HEK293 (cell line): Measurements from ENCODE around the gene DAAM1.

Experiments used
- CTCF ChIA-PET: fragments of 350-600 bp; formaldehyde crosslinking; extraction: SDS; loops from one replicate; lab custom pipeline; 2021; ENCODE audit warnings: antibody characterized with exemption; lab: Yijun Ruan, JAX
- POLR2A ChIA-PET: fragments of 300-600 bp; formaldehyde crosslinking; extraction: SDS; loops from one replicate; lab custom pipeline; 2020; ENCODE audit warnings: antibody characterized with exemption, inconsistent platforms; lab: Yijun Ruan, JAX
- H3K27ac ChIP-seq: fragments of 200-500 bp; sonication (Bioruptor generic); 2 replicates; pipeline ENCODE4 v1.5.1; 2014; ENCODE audit warnings: low read depth, low read length, control low read depth, inconsistent platforms; ENCODE audit errors: extremely low read depth
- H3K36me3 ChIP-seq, 2 experiments: fragments of 200-500 bp in 1 of 2; sonication (Bioruptor generic) in 1 of 2; 1 replicate in 1 of 2; 2 replicates in 1 of 2; pipeline ENCODE4 v1.5.1; 2014 to 2017; ENCODE audit warnings: inconsistent platforms in 2 of 2, low read length in 2 of 2; ENCODE audit not compliant: control insufficient read depth in 2 of 2, insufficient read depth in 1 of 2
- H3K4me1 ChIP-seq: fragments of 200-500 bp; sonication (Bioruptor generic); 2 replicates; pipeline ENCODE4 v1.5.1; 2014; ENCODE audit warnings: mild to moderate bottlenecking, low read length, inconsistent platforms; ENCODE audit not compliant: control insufficient read depth, insufficient read depth
- H3K4me3 ChIP-seq: 2 replicates; pipeline ENCODE4 v1.5.1; 2011; ENCODE audit warnings: low read depth, mild to moderate bottlenecking, control low read depth, low read length, moderate library complexity
- H3K9me3 ChIP-seq: fragments of 200-500 bp; sonication (Bioruptor generic); 2 replicates; pipeline ENCODE4 v1.5.1; 2014; ENCODE audit warnings: low read depth, low read length, inconsistent platforms; ENCODE audit not compliant: control insufficient read depth, insufficient read depth
- PRDM1 ChIP-seq: fragments of 450-650 bp; formaldehyde crosslinking; IDR thresholded peaks from 2 replicates; pipeline ENCODE4; 2016; ENCODE audit warnings: missing biosample characterization, missing genetic modification characterization
- TRIM28 ChIP-seq: IDR thresholded peaks from 2 replicates; pipeline ENCODE4 v1.6.1; 2011; ENCODE audit warnings: low read length, control low read depth, borderline replicate concordance
- ZNF132 ChIP-seq: fragments of 450-650 bp; formaldehyde crosslinking; IDR thresholded peaks from 2 replicates; pipeline ENCODE4 v1.5.1; 2017; ENCODE audit warnings: missing biosample characterization, missing genetic modification characterization, borderline replicate concordance
- ZNF155 ChIP-seq: fragments of 450-650 bp; formaldehyde crosslinking; IDR thresholded peaks from 2 replicates; pipeline ENCODE4 v1.5.1; 2016; ENCODE audit warnings: missing biosample characterization, missing genetic modification characterization
- ZNF16 ChIP-seq: fragments of 450-650 bp; formaldehyde crosslinking; IDR thresholded peaks from 2 replicates; pipeline ENCODE4 v1.5.1; 2016; ENCODE audit warnings: low read depth, missing biosample characterization, missing genetic modification characterization
- ZNF184 ChIP-seq: fragments of 450-650 bp; IDR thresholded peaks from 2 replicates; pipeline ENCODE4 v1.5.1; 2018; ENCODE audit warnings: missing biosample characterization, mild to moderate bottlenecking, missing genetic modification characterization
- ZNF2 ChIP-seq: fragments of 450-650 bp; formaldehyde crosslinking; IDR thresholded peaks from 2 replicates; pipeline ENCODE4 v1.5.1; 2016; ENCODE audit warnings: missing biosample characterization, missing genetic modification characterization
- ZNF214 ChIP-seq: fragments of 450-650 bp; formaldehyde crosslinking; IDR thresholded peaks from 2 replicates; pipeline ENCODE4 v1.5.1; 2017; ENCODE audit warnings: missing biosample characterization, mild to moderate bottlenecking, missing genetic modification characterization, borderline replicate concordance
- ZNF394 ChIP-seq: fragments of 450-650 bp; formaldehyde crosslinking; IDR thresholded peaks from 2 replicates; pipeline ENCODE4 v1.5.1; 2016; ENCODE audit warnings: missing biosample characterization, missing genetic modification characterization, mild to moderate bottlenecking, moderate library complexity, borderline replicate concordance
- ZNF48 ChIP-seq: fragments of 450-650 bp; formaldehyde crosslinking; IDR thresholded peaks from 2 replicates; pipeline ENCODE4 v1.5.1; 2016; ENCODE audit warnings: missing biosample characterization, missing genetic modification characterization
- TF ChIP-seq, protein P1 (sequence below): fragments of 450-650 bp; formaldehyde crosslinking; IDR thresholded peaks from 2 replicates; pipeline ENCODE4 v1.5.1; 2016; ENCODE audit warnings: missing biosample characterization, missing genetic modification characterization, borderline replicate concordance
- TF ChIP-seq, protein P2 (sequence below): fragments of 450-650 bp; formaldehyde crosslinking; optimal IDR thresholded peaks from 2 replicates; pipeline ENCODE3; 2016; ENCODE audit warnings: missing biosample characterization, mild to moderate bottlenecking, missing genetic modification characterization
- TF ChIP-seq, protein P3 (sequence below): fragments of 450-650 bp; IDR thresholded peaks from 2 replicates; pipeline ENCODE4 v1.5.1; 2018; ENCODE audit warnings: missing biosample characterization, missing genetic modification characterization
- TF ChIP-seq, protein P4 (sequence below): fragments of 450-650 bp; formaldehyde crosslinking; IDR thresholded peaks from 2 replicates; pipeline ENCODE4 v1.5.0; 2017; ENCODE audit warnings: missing biosample characterization, missing genetic modification characterization, borderline replicate concordance
- TF ChIP-seq, protein P5 (sequence below): fragments of 450-650 bp; formaldehyde crosslinking; IDR thresholded peaks from 2 replicates; pipeline ENCODE4 v1.5.1; 2016; ENCODE audit warnings: missing biosample characterization, missing genetic modification characterization

The DAAM1 gene

DNA sequence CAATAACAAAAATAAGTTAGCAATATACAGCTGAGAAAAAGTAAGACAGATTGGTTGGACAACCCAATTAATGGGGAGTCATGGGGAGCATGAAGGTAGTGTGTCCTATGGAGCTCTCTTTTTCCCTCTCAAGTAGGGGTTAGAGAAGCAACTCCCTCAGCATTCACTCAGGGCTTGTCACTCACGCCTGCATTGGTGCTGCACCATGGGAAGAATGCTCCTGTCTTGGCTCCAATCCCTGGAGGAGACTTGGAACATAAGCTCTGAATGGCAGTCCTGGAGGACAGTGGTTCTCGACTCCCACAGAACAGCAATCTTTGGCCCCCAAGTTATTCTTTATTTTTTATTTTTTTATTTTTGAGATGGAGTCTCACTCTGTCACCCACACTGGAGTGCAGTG lies 113.8 kb downstream of the DAAM1 start:
- Histone ChIP-seq H3K27ac (no peak overlapping the region), H3K36me3 (no peaks in the 10 kb centered on the region), H3K4me3 (no peak overlapping the region), H3K4me1 (peaks cover 19% of the 10 kb centered on the region), H3K9me3 (no peaks in the 10 kb centered on the region)
- CTCF ChIA-PET = no interaction called here
- TF ChIP-seq ZNF16 (tag by site-specific recombination) (no peak), PRDM1 (tag by site-specific recombination) (no peak), ZNF132 (tag by site-specific recombination) (no peak), ZNF184 (tag by site-specific recombination) (no peak), ZNF155 (tag by site-specific recombination) (no peak), ZNF48 (tag by site-specific recombination) (no peak), ZNF2 (tag by site-specific recombination) (no peak), ZNF214 (tag by site-specific recombination) (no peak), ZNF394 (tag by site-specific recombination) (no peak), TRIM28 (no peak)
- TF ChIP-seq, protein P1, sequence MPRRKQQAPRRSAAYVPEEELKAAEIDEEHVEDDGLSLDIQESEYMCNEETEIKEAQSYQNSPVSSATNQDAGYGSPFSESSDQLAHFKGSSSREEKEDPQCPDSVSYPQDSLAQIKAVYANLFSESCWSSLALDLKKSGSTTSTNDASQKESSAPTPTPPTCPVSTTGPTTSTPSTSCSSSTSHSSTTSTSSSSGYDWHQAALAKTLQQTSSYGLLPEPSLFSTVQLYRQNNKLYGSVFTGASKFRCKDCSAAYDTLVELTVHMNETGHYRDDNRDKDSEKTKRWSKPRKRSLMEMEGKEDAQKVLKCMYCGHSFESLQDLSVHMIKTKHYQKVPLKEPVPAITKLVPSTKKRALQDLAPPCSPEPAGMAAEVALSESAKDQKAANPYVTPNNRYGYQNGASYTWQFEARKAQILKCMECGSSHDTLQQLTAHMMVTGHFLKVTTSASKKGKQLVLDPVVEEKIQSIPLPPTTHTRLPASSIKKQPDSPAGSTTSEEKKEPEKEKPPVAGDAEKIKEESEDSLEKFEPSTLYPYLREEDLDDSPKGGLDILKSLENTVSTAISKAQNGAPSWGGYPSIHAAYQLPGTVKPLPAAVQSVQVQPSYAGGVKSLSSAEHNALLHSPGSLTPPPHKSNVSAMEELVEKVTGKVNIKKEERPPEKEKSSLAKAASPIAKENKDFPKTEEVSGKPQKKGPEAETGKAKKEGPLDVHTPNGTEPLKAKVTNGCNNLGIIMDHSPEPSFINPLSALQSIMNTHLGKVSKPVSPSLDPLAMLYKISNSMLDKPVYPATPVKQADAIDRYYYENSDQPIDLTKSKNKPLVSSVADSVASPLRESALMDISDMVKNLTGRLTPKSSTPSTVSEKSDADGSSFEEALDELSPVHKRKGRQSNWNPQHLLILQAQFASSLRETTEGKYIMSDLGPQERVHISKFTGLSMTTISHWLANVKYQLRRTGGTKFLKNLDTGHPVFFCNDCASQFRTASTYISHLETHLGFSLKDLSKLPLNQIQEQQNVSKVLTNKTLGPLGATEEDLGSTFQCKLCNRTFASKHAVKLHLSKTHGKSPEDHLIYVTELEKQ (tag by site-specific recombination) = no peak
- TF ChIP-seq, protein P2, sequence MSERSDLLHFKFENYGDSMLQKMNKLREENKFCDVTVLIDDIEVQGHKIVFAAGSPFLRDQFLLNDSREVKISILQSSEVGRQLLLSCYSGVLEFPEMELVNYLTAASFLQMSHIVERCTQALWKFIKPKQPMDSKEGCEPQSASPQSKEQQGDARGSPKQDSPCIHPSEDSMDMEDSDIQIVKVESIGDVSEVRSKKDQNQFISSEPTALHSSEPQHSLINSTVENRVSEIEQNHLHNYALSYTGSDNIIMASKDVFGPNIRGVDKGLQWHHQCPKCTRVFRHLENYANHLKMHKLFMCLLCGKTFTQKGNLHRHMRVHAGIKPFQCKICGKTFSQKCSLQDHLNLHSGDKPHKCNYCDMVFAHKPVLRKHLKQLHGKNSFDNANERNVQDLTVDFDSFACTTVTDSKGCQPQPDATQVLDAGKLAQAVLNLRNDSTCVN (tag by site-specific recombination) = no peak
- TF ChIP-seq, protein P3, sequence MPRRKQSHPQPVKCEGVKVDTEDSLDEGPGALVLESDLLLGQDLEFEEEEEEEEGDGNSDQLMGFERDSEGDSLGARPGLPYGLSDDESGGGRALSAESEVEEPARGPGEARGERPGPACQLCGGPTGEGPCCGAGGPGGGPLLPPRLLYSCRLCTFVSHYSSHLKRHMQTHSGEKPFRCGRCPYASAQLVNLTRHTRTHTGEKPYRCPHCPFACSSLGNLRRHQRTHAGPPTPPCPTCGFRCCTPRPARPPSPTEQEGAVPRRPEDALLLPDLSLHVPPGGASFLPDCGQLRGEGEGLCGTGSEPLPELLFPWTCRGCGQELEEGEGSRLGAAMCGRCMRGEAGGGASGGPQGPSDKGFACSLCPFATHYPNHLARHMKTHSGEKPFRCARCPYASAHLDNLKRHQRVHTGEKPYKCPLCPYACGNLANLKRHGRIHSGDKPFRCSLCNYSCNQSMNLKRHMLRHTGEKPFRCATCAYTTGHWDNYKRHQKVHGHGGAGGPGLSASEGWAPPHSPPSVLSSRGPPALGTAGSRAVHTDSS (tag by site-specific recombination) = no peak
- TF ChIP-seq, protein P4, sequence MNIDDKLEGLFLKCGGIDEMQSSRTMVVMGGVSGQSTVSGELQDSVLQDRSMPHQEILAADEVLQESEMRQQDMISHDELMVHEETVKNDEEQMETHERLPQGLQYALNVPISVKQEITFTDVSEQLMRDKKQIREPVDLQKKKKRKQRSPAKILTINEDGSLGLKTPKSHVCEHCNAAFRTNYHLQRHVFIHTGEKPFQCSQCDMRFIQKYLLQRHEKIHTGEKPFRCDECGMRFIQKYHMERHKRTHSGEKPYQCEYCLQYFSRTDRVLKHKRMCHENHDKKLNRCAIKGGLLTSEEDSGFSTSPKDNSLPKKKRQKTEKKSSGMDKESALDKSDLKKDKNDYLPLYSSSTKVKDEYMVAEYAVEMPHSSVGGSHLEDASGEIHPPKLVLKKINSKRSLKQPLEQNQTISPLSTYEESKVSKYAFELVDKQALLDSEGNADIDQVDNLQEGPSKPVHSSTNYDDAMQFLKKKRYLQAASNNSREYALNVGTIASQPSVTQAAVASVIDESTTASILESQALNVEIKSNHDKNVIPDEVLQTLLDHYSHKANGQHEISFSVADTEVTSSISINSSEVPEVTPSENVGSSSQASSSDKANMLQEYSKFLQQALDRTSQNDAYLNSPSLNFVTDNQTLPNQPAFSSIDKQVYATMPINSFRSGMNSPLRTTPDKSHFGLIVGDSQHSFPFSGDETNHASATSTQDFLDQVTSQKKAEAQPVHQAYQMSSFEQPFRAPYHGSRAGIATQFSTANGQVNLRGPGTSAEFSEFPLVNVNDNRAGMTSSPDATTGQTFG (tag by site-specific recombination) = no peak
- TF ChIP-seq, protein P5, sequence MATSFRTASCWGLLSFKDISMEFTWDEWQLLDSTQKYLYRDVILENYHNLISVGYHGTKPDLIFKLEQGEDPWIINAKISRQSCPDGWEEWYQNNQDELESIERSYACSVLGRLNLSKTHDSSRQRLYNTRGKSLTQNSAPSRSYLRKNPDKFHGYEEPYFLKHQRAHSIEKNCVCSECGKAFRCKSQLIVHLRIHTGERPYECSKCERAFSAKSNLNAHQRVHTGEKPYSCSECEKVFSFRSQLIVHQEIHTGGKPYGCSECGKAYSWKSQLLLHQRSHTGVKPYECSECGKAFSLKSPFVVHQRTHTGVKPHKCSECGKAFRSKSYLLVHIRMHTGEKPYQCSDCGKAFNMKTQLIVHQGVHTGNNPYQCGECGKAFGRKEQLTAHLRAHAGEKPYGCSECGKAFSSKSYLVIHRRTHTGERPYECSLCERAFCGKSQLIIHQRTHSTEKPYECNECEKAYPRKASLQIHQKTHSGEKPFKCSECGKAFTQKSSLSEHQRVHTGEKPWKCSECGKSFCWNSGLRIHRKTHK (tag by site-specific recombination) = no peak
- POLR2A ChIA-PET = no interaction called here
